HCT116 (cell line): Measurements from ENCODE around the gene UBAP2L. TPM values are rescaled to one million over a fixed set of nuclear protein-coding genes. Genes with fewer than 3 reads are reported as not detected.

Experiments
- ATAC-seq: fragments of 200-7000 bp; cut with Tn5 transposase; 2 replicates; pipeline ENCODE4 v1.9.1; 2020; ENCODE audit warnings: mild to moderate bottlenecking, moderate library complexity
- BruUV-seq: library from RNA; stranded (reverse); fragments of 400-500 nt; replicated peaks from 2 replicates; lab custom pipeline; 2021; lab: Mats Ljungman, UMichigan
- CTCF ChIA-PET: fragments of 300-600 bp; sonication (Branson Sonifier 250); formaldehyde crosslinking; loops from one replicate; lab custom pipeline; 2021; ENCODE audit warnings: antibody characterized with exemption; lab: Charles Lee
- POLR2A ChIA-PET: fragments of 300-600, 350-600 bp; sonication (Branson Sonifier 250); formaldehyde crosslinking; loops from one replicate; lab custom pipeline; 2021; ENCODE audit warnings: antibody characterized with exemption; lab: Charles Lee
- RAD21 ChIA-PET, 2 experiments: fragments of 300-600 bp; sonication (Branson Sonifier 250); formaldehyde crosslinking; loops; one replicate each; lab custom pipeline; 2023; ENCODE audit warnings: low total read pairs in 2 of 2; ENCODE audit not compliant: uncharacterized antibody in 2 of 2, unreplicated experiment in 2 of 2, low non-redundant PET in 1 of 2; lab: Charles Lee
- DNase-seq: peaks from one replicate; pipeline ENCODE4 v3.0.0-alpha.2; 2010; ENCODE audit warnings: low read depth, low spot score
- H2AFZ ChIP-seq: fragments of 200-600 bp; shearing (Covaris generic), sonication (generic); 2 replicates; pipeline ENCODE4 v1.6.1; 2017; ENCODE audit warnings: low read depth, mixed run types, mixed read lengths, antibody characterized with exemption, low read length; ENCODE audit not compliant: poor library complexity, severe bottlenecking
- H3K27ac ChIP-seq: 2 replicates; pipeline ENCODE4 v1.5.1; 2012; ENCODE audit warnings: low read depth, low read length
- H3K27me3 ChIP-seq: fragments of 200-600 bp; sonication (generic); 2 replicates; pipeline ENCODE4 v1.6.1; 2016; ENCODE audit warnings: mixed run types, low read length, mixed read lengths; ENCODE audit not compliant: insufficient read depth
- H3K36me3 ChIP-seq, 2 experiments: fragments of 200-500 bp in 1 of 2; fragments of 200-600 bp in 1 of 2; sonication (Bioruptor generic) in 1 of 2; sonication (generic) in 1 of 2; 2 replicates each; pipeline versions ENCODE4 v1.5.1 to v1.6.1; 2014 to 2016; ENCODE audit warnings: low read length in 2 of 2, inconsistent platforms in 1 of 2, mixed read lengths in 1 of 2, mixed run types in 1 of 2; ENCODE audit not compliant: insufficient read depth in 2 of 2, control insufficient read depth in 1 of 2
- H3K4me1 ChIP-seq, 2 experiments: fragments of 200-600 bp in 1 of 2; sonication (generic) in 1 of 2; 2 replicates each; pipeline versions ENCODE4 v1.5.1 to v1.6.1; 2012 to 2017; ENCODE audit warnings: low read length in 2 of 2, inconsistent platforms in 1 of 2, mild to moderate bottlenecking in 1 of 2, mixed read lengths in 1 of 2, mixed run types in 1 of 2, moderate library complexity in 1 of 2; ENCODE audit not compliant: insufficient read depth in 2 of 2, control insufficient read depth in 1 of 2
- H3K4me2 ChIP-seq: fragments of 200-600 bp; sonication (generic); 2 replicates; pipeline ENCODE4 v1.6.1; 2017; ENCODE audit warnings: mixed run types, low read length, mixed read lengths
- H3K4me3 ChIP-seq, 2 experiments: fragments of 200-600 bp in 1 of 2; sonication (generic) in 1 of 2; replicated peaks in 1 of 2; 2 replicates each; pipeline ENCODE4 v1.5.1; 2011 to 2016; ENCODE audit warnings: low read length in 2 of 2, control low read depth in 1 of 2, low read depth in 1 of 2, mild to moderate bottlenecking in 1 of 2, mixed read lengths in 1 of 2, mixed run types in 1 of 2
- H3K79me2 ChIP-seq: fragments of 200-600 bp; sonication (generic); 2 replicates; pipeline ENCODE4 v1.6.1; 2017; ENCODE audit warnings: mild to moderate bottlenecking, mixed run types, low read length, moderate library complexity, mixed read lengths; ENCODE audit not compliant: insufficient read depth
- H3K9ac ChIP-seq: fragments of 200-600 bp; sonication (generic); 2 replicates; pipeline ENCODE4 v1.6.1; 2016; ENCODE audit warnings: low read length, mixed read lengths
- H3K9me2 ChIP-seq: fragments of 200-600 bp; sonication (generic), shearing (Covaris generic); 2 replicates; pipeline ENCODE4 v1.6.1; 2017; ENCODE audit warnings: mixed run types, mild to moderate bottlenecking, moderate library complexity; ENCODE audit not compliant: insufficient read depth
- H3K9me3 ChIP-seq, 2 experiments: fragments of 200-500 bp in 1 of 2; fragments of 200-600 bp in 1 of 2; sonication (Bioruptor generic) in 1 of 2; sonication (generic) in 1 of 2; 2 replicates each; pipeline ENCODE4 v1.6.1; 2014 to 2017; ENCODE audit warnings: low read length in 2 of 2, mixed read lengths in 2 of 2, inconsistent platforms in 1 of 2, low read depth in 1 of 2, mild to moderate bottlenecking in 1 of 2, mixed run types in 1 of 2, moderate library complexity in 1 of 2; ENCODE audit not compliant: control insufficient read depth in 1 of 2, insufficient read depth in 1 of 2
- H4K20me1 ChIP-seq: fragments of 200-600 bp; sonication (generic), shearing (Covaris generic); 2 replicates; pipeline ENCODE4 v1.6.1; 2017; ENCODE audit warnings: mixed run types, mild to moderate bottlenecking, moderate library complexity; ENCODE audit not compliant: insufficient read depth
- CBX3 ChIP-seq: IDR thresholded peaks from 2 replicates; pipeline ENCODE4 v1.6.1; 2012; ENCODE audit warnings: low read depth
- CEBPB ChIP-seq: IDR thresholded peaks from 2 replicates; pipeline ENCODE4 v1.6.1; 2012; ENCODE audit warnings: low read depth
- EGR1 ChIP-seq: IDR thresholded peaks from 2 replicates; pipeline ENCODE4 v1.6.1; 2012; ENCODE audit warnings: low read depth
- EZH2phosphoT487 ChIP-seq: fragments of 200-600 bp; IDR thresholded peaks from 2 replicates; pipeline ENCODE4 v1.6.1; 2018; ENCODE audit warnings: antibody characterized with exemption, borderline replicate concordance
- JUND ChIP-seq: IDR thresholded peaks from 2 replicates; pipeline ENCODE4 v1.6.1; 2012
- POLR2A ChIP-seq: IDR thresholded peaks from 2 replicates; pipeline ENCODE4 v1.7.0; 2011; ENCODE audit warnings: borderline replicate concordance; ENCODE audit not compliant: insufficient read depth, insufficient read length; ENCODE audit errors: extremely low read depth
- RAD21 ChIP-seq: IDR thresholded peaks from 2 replicates; pipeline ENCODE4 v1.6.1; 2012; ENCODE audit warnings: low read depth, mild to moderate bottlenecking
- SRF ChIP-seq: IDR thresholded peaks from 2 replicates; pipeline ENCODE4 v1.6.1; 2012; ENCODE audit warnings: low read depth
- YY1 ChIP-seq: IDR thresholded peaks from 2 replicates; pipeline ENCODE4 v1.6.1; 2011; ENCODE audit warnings: low read length, low read depth, moderate library complexity, mild to moderate bottlenecking; ENCODE audit not compliant: insufficient replicate concordance; ENCODE audit errors: extremely low read depth
- ZNF274 ChIP-seq: fragments of 200-500 bp; sonication (Bioruptor generic); IDR thresholded peaks from 2 replicates; pipeline ENCODE4 v1.6.1; 2014; ENCODE audit warnings: mild to moderate bottlenecking, low read depth, low read length, inconsistent platforms
- intact Hi-C: fragments of 100-400 bp; cut with micrococcal nuclease; formaldehyde crosslinking; loops from 2 replicates; pipeline ENCODE4 v1.10.0; 2022
- total RNA-seq: library from RNA; stranded (reverse); gene quantifications from one replicate; pipeline ENCODE4 v1.2.1, GENCODE V29; 2021; ENCODE audit not compliant: unreplicated experiment
- TF ChIP-seq, protein P1 (sequence below), 3 experiments: fragments of 200-600 bp in 1 of 3; sonication (generic) in 1 of 3; IDR thresholded peaks in 2 of 3; conservative IDR thresholded peaks in 1 of 3; 2 replicates each; pipeline ENCODE4 v1.5.1; 2012 to 2017; ENCODE audit warnings: low read depth in 2 of 3, low read length in 2 of 3, antibody characterized with exemption in 1 of 3, borderline replicate concordance in 1 of 3, control low read depth in 1 of 3, mild to moderate bottlenecking in 1 of 3, mixed read lengths in 1 of 3, mixed run types in 1 of 3, moderate library complexity in 1 of 3; ENCODE audit not compliant: insufficient read depth in 1 of 3

UBAP2L gene
- total RNA-seq, 1 experiment from 2014 or later, result 189 TPM

DNA sequence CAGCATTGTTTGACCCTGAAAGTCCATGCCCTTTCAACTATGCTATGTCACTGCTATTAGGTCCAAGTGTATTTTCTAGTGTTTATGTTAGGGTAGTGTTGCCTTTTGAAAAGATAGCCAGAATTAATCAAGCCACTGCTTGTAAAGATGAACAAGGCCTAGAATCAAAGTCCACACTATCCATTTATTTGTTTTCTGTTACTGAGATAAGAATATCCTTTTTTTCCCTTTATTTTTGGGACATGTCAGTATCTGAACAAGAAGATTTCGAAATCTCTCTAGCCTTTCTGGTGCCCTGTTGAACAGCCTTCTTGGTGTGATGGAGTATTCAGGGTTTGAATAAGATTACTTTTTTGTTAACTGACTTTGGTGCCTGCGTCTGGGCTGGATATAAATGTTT lies 16.7 kb downstream of the UBAP2L start:
- ChIA-PET CTCF (no interaction called here), POLR2A (no interaction called here)
- Histone ChIP-seq H3K9me2 (no peaks in the 10 kb centered on the region), H3K4me2 (no peak overlapping the region), H3K27ac (no peak overlapping the region), H3K4me3 (no peak overlapping the region), H2AFZ (no peak overlapping the region)
- ATAC-seq, result no peak
- intact Hi-C loops, result no loop called here
- DNase-seq, result no peak
- TF ChIP-seq ZNF274 (no peak), POLR2A (no peak), RAD21 (no peak), JUND (no peak), CEBPB (no peak), EZH2phosphoT487 (no peak), SRF (no peak), YY1 (no peak), CBX3 (no peak), EGR1 (no peak)
- TF ChIP-seq, protein P1, sequence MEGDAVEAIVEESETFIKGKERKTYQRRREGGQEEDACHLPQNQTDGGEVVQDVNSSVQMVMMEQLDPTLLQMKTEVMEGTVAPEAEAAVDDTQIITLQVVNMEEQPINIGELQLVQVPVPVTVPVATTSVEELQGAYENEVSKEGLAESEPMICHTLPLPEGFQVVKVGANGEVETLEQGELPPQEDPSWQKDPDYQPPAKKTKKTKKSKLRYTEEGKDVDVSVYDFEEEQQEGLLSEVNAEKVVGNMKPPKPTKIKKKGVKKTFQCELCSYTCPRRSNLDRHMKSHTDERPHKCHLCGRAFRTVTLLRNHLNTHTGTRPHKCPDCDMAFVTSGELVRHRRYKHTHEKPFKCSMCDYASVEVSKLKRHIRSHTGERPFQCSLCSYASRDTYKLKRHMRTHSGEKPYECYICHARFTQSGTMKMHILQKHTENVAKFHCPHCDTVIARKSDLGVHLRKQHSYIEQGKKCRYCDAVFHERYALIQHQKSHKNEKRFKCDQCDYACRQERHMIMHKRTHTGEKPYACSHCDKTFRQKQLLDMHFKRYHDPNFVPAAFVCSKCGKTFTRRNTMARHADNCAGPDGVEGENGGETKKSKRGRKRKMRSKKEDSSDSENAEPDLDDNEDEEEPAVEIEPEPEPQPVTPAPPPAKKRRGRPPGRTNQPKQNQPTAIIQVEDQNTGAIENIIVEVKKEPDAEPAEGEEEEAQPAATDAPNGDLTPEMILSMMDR (IDR thresholded peaks at IDR 0.05 in 2 of 3, conservative IDR thresholded peaks at IDR 0.05 in 1 of 3; ENCODE audit: borderline replicate concordance in 1 of 3, insufficient read depth in 1 of 3, low read depth in 2 of 3, low read length in 2 of 3), result no peak
- TF ChIP-seq, all 23 proteins: peak for 0
- peaks cover 55 to 70% of the 10 kb centered on the region in 2 experiments for H3K36me3 ChIP-seq
- H3K27me3 ChIP-seq, result no peaks in the 10 kb centered on the region
- H3K4me1 ChIP-seq, result no peaks in the 10 kb centered on the region
- no peak overlapping the region for H3K9ac ChIP-seq
- H3K9me3 ChIP-seq, result no peaks in the 10 kb centered on the region
- RAD21 ChIA-PET, result no interaction called here
- H3K79me2 ChIP-seq, result peaks cover 94% of the 10 kb centered on the region
- TSS peak; percentile 2 for BruUV-seq
- H4K20me1 ChIP-seq, result peaks cover 13% of the 10 kb centered on the region; the same call in 1 of the 2 replicates
